Keratinocyte (primary cell): ENCODE measurements around the gene THOC2.

Experiments
- CTCF ChIP-seq, 3 experiments: IDR thresholded peaks in 1 of 3; conservative IDR thresholded peaks in 1 of 3; optimal IDR thresholded peaks in 1 of 3; 2 replicates in 2 of 3; 3 replicates in 1 of 3; pipeline versions ENCODE3 to v1.5.1; 2011; ENCODE audit warnings: low read length in 3 of 3, mild to moderate bottlenecking in 3 of 3, moderate library complexity in 2 of 3, control low read depth in 1 of 3, inconsistent platforms in 1 of 3; ENCODE audit not compliant: insufficient read depth in 2 of 3; ENCODE audit errors: extremely low read depth in 1 of 3
- EZH2 ChIP-seq: IDR thresholded peaks from one replicate; pipeline ENCODE4 v1.6.1; 2012; ENCODE audit warnings: inconsistent platforms, mild to moderate bottlenecking, low read length, moderate library complexity

- TF ChIP-seq CTCF (optimal IDR thresholded peaks at IDR 0.05 in 1 of 3, IDR thresholded peaks at IDR 0.05 in 1 of 3, conservative IDR thresholded peaks at IDR 0.05 in 1 of 3; ENCODE audit: extremely low read depth in 1 of 3, insufficient read depth in 2 of 3, low read length in 3 of 3) (no peak), EZH2 (no peak)
Measured at GRCh38 chrX:123745511-123745910, 12.7 kb upstream of the THOC2 start.
